PC-9 (cell line): ENCODE results near the gene SYCE1. TPM values are rescaled to one million over a fixed set of nuclear protein-coding genes. Genes with fewer than 3 reads are reported as not detected.
"Not testable (repeated sequence)": the region's sequence is repeated elsewhere in the genome, so short reads cannot be mapped to it uniquely, and the experiment has no call there.

Experiments
- BruUV-seq: library from RNA; stranded (reverse); fragments of 400-500 nt; replicated peaks from 2 replicates; lab custom pipeline; 2021; lab: Mats Ljungman, UMichigan
- CTCF ChIA-PET: fragments of 300-600 bp; sonication (Branson Sonifier 250); formaldehyde crosslinking; loops from one replicate; lab custom pipeline; 2022; ENCODE audit warnings: antibody characterized with exemption; lab: Charles Lee
- POLR2A ChIA-PET: fragments of 300-600 bp; sonication (Branson Sonifier 250); formaldehyde crosslinking; loops from one replicate; lab custom pipeline; 2022; ENCODE audit warnings: antibody characterized with exemption; ENCODE audit not compliant: unreplicated experiment; lab: Charles Lee
- DNase-seq, 2 experiments: peaks; one replicate each; pipeline versions ENCODE4 v3.0.0 to v3.0.0-alpha.2; 2015 to 2022; ENCODE audit warnings: mixed read lengths in 1 of 2
- H2AFZ ChIP-seq: fragments of 200-600 bp; sonication (generic); 2 replicates; pipeline ENCODE4 v1.8.1; 2017; ENCODE audit warnings: antibody characterized with exemption
- H3F3A ChIP-seq: fragments of 200-600 bp; sonication (generic); 2 replicates; pipeline ENCODE4 v1.8.1; 2017; ENCODE audit warnings: antibody characterized with exemption, mild to moderate bottlenecking, low read depth; ENCODE audit not compliant: insufficient read depth
- H3K27ac ChIP-seq: fragments of 200-600 bp; sonication (generic); 2 replicates; pipeline ENCODE4 v1.6.1; 2016; ENCODE audit warnings: mixed run types
- H3K27me3 ChIP-seq: fragments of 200-600 bp; sonication (generic); 2 replicates; pipeline ENCODE4 v1.6.1; 2016; ENCODE audit warnings: low read depth, mixed run types; ENCODE audit not compliant: insufficient read depth
- H3K36me3 ChIP-seq: fragments of 200-600 bp; sonication (generic); 2 replicates; pipeline ENCODE4 v1.6.1; 2016; ENCODE audit warnings: low read depth, mixed run types
- H3K4me1 ChIP-seq: fragments of 200-600 bp; sonication (generic); replicated peaks from 2 replicates; pipeline ENCODE4 v1.6.1; 2016; ENCODE audit warnings: mixed run types; ENCODE audit not compliant: insufficient read depth
- H3K4me2 ChIP-seq: fragments of 200-600 bp; sonication (generic); 2 replicates; pipeline ENCODE4 v1.6.1; 2017; ENCODE audit warnings: mixed run types
- H3K4me3 ChIP-seq: fragments of 200-600 bp; sonication (generic); 2 replicates; pipeline ENCODE4 v1.6.1; 2016; ENCODE audit warnings: mixed run types
- H3K79me2 ChIP-seq: fragments of 200-600 bp; sonication (generic); 2 replicates; pipeline ENCODE4 v1.6.1; 2017; ENCODE audit warnings: low read depth, mixed run types
- H3K9me2 ChIP-seq: fragments of 200-600 bp; sonication (generic); 2 replicates; pipeline ENCODE4 v1.8.1; 2017; ENCODE audit warnings: mild to moderate bottlenecking; ENCODE audit not compliant: insufficient read depth
- H3K9me3 ChIP-seq: fragments of 200-600 bp; sonication (generic); 2 replicates; pipeline ENCODE4 v1.8.1; 2016; ENCODE audit warnings: low read depth; ENCODE audit not compliant: insufficient read depth
- H4K20me1 ChIP-seq: fragments of 200-600 bp; sonication (generic); 2 replicates; pipeline ENCODE4 v1.8.1; 2017; ENCODE audit not compliant: insufficient read depth
- EZH2 ChIP-seq: fragments of 200-600 bp; sonication (generic); IDR thresholded peaks from 2 replicates; pipeline ENCODE4 v1.8.0; 2017; ENCODE audit warnings: antibody characterized with exemption, low read depth
- intact Hi-C: fragments of 100-400 bp; cut with micrococcal nuclease; formaldehyde crosslinking; loops from one replicate; pipeline ENCODE4 v1.10.0; 2022; ENCODE audit not compliant: unreplicated experiment
- total RNA-seq: library from RNA; stranded (reverse); gene quantifications from 2 replicates; pipeline ENCODE4 v1.2.3, GENCODE V29; 2021
- TF ChIP-seq, protein P1 (sequence below): fragments of 200-600 bp; sonication (generic); conservative IDR thresholded peaks from 2 replicates; pipeline ENCODE4 v1.6.1; 2017; ENCODE audit warnings: mixed run types, antibody characterized with exemption, mild to moderate bottlenecking, moderate library complexity

SYCE1 gene
- total RNA-seq, 1 experiment from 2014 or later: not detected

- ChIA-PET POLR2A (no interaction called here), CTCF (no interaction called here)
- intact Hi-C loops: no loop called here
- H3K27ac ChIP-seq: no peak overlapping the region
- H2AFZ ChIP-seq: no peak overlapping the region
- no peaks in the 10 kb centered on the region for H3K9me3 ChIP-seq
- H3K4me2 ChIP-seq: no peak overlapping the region
- H3K4me1 ChIP-seq: no peaks in the 10 kb centered on the region
- no peaks in the 10 kb centered on the region for H3K79me2 ChIP-seq
- no peaks in the 10 kb centered on the region for H4K20me1 ChIP-seq
- H3F3A ChIP-seq: no peaks in the 10 kb centered on the region
- no TSS peak for BruUV-seq
- DNase-seq: no peak
- no peaks in the 10 kb centered on the region for H3K27me3 ChIP-seq
- H3K36me3 ChIP-seq: no peaks in the 10 kb centered on the region
- no peak overlapping the region for H3K4me3 ChIP-seq
- no peaks in the 10 kb centered on the region for H3K9me2 ChIP-seq
- TF ChIP-seq, protein P1, sequence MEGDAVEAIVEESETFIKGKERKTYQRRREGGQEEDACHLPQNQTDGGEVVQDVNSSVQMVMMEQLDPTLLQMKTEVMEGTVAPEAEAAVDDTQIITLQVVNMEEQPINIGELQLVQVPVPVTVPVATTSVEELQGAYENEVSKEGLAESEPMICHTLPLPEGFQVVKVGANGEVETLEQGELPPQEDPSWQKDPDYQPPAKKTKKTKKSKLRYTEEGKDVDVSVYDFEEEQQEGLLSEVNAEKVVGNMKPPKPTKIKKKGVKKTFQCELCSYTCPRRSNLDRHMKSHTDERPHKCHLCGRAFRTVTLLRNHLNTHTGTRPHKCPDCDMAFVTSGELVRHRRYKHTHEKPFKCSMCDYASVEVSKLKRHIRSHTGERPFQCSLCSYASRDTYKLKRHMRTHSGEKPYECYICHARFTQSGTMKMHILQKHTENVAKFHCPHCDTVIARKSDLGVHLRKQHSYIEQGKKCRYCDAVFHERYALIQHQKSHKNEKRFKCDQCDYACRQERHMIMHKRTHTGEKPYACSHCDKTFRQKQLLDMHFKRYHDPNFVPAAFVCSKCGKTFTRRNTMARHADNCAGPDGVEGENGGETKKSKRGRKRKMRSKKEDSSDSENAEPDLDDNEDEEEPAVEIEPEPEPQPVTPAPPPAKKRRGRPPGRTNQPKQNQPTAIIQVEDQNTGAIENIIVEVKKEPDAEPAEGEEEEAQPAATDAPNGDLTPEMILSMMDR: no peak
- TF ChIP-seq EZH2: no peak
Observed at GRCh38 chr10:133611079-133611478, 45.7 kb upstream of the SYCE1 start.

DNA sequence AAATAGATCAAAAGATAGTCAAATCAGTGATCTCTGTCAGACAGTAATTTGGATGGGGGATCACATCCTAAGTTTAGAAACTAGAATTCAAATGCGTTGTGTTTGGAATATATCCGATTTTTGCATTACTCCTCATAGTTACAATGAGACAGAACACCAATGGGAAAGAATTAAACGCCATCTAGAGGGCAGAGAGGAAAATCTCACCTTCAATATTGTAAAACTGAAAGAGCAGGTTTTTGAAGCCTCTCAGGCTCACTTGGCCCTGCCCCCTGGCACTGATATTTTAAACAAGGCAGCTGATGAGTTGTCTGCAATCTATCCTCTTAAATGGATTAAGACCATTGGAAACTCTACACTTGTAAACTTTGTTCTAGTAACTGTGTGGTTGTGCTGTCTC is 43.5 kb upstream of the SYCE1 start:
- DNase-seq: no peak
- TF ChIP-seq EZH2: no peak
- TF ChIP-seq, protein P1: no peak
- no peaks in the 10 kb centered on the region for H3K36me3 ChIP-seq
- no peak overlapping the region for H3K27ac ChIP-seq
- ChIA-PET POLR2A (no interaction called here), CTCF (no interaction called here)
- intact Hi-C loops: no loop called here
- H3K4me3 ChIP-seq: no peak overlapping the region
- no peaks in the 10 kb centered on the region for H4K20me1 ChIP-seq
- no peak overlapping the region for H3K4me2 ChIP-seq
- no peaks in the 10 kb centered on the region for H3K4me1 ChIP-seq
- H3K79me2 ChIP-seq: no peaks in the 10 kb centered on the region
- no peaks in the 10 kb centered on the region for H3K9me2 ChIP-seq
- no TSS peak for BruUV-seq
- no peaks in the 10 kb centered on the region for H3K27me3 ChIP-seq
- H3F3A ChIP-seq: no peaks in the 10 kb centered on the region
- no peaks in the 10 kb centered on the region for H3K9me3 ChIP-seq
- H2AFZ ChIP-seq: no peak overlapping the region

GRCh38 chr10:133603434-133603833 is 38.1 kb upstream of the SYCE1 start:
- H3K9me2 ChIP-seq, POLR2A ChIA-PET, intact Hi-C loops, H3K27ac ChIP-seq, H2AFZ ChIP-seq, CTCF ChIA-PET, BruUV-seq, H3K4me1 ChIP-seq, H3K27me3 ChIP-seq, H3K4me3 ChIP-seq, H3K4me2 ChIP-seq, DNase-seq, H3F3A ChIP-seq, H4K20me1 ChIP-seq, H3K36me3 ChIP-seq, H3K9me3 ChIP-seq, H3K79me2 ChIP-seq: not testable (repeated sequence)

DNA sequence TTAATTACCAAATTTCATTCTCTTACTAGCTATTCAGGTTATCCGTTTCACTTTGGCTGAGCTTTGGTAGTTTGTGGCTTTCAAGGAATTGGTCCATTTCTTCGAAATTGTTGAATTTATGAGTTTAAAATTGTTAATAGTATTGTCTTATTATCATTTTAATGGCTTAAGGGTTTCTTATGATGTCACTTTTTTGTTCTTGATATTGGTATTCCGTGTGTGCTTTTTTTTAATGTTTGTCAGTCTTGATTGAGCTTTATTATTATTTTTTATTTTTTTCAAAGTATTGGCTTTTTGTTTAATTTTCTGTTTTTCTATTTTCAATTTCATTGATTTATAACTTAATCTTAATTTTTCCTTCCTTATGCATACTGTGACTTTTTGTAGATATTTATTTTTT is 35.3 kb upstream of the SYCE1 start:
- H3K9me2 ChIP-seq: no peaks in the 10 kb centered on the region
- no peaks in the 10 kb centered on the region for H3K9me3 ChIP-seq
- no peaks in the 10 kb centered on the region for H3F3A ChIP-seq
- H3K4me2 ChIP-seq: no peak overlapping the region
- H2AFZ ChIP-seq: no peak overlapping the region
- no peaks in the 10 kb centered on the region for H4K20me1 ChIP-seq
- TF ChIP-seq EZH2: no peak
- TF ChIP-seq, protein P1: no peak
- H3K27me3 ChIP-seq: 0 out of 2 replicates have a peak, but pooled peaks cover 8% of the 10 kb centered on the region
- ChIA-PET CTCF (no interaction called here), POLR2A (no interaction called here)
- no peak overlapping the region for H3K27ac ChIP-seq
- intact Hi-C loops: no loop called here
- H3K4me3 ChIP-seq: no peak overlapping the region
- no peak for DNase-seq
- no peaks in the 10 kb centered on the region for H3K36me3 ChIP-seq
- BruUV-seq: no TSS peak
- no peaks in the 10 kb centered on the region for H3K4me1 ChIP-seq
- H3K79me2 ChIP-seq: no peaks in the 10 kb centered on the region

DNA sequence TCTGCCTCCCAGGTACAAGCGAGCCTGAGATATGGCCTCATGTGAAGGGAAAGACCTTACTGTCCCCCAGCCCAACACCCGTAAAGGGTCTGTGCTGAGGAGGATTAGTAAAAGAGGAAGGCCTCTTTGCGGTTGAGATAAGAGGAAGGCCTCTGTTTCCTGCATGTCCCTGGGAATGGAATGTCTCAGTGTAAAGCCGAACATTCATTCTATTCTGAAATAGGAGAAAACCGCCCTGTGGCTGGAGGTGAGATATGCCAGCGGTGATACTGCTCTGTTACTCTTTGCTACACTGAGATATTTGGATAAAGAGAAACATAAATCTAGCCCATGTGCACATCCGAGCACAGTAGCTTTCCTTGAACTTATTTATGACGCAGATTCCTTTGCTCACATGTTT is 34.5 kb upstream of the SYCE1 start:
- H3K9me2 ChIP-seq, H2AFZ ChIP-seq, H3K4me2 ChIP-seq, POLR2A ChIA-PET, H3K4me1 ChIP-seq, H3K27ac ChIP-seq, H4K20me1 ChIP-seq, H3F3A ChIP-seq, H3K9me3 ChIP-seq, intact Hi-C loops, H3K4me3 ChIP-seq, H3K36me3 ChIP-seq, H3K79me2 ChIP-seq, CTCF ChIA-PET, H3K27me3 ChIP-seq, DNase-seq, BruUV-seq: not testable (repeated sequence)
